H1 (cell line): ENCODE measurements around the gene EME2. TPM values are rescaled to one million over a fixed set of nuclear protein-coding genes. Genes with fewer than 3 reads are reported as not detected.

Source experiments
- TCF12 ChIP-seq: IDR thresholded peaks from 2 replicates; pipeline ENCODE4 v1.6.1; 2011; ENCODE audit warnings: low read depth, mild to moderate bottlenecking, low read length
- polyA plus RNA-seq, 7 experiments: library from polyadenylated mRNA; depleted of rRNA in 3 of 7; stranded (reverse) in 5 of 7; unstranded in 2 of 7; fragments of >200 nt in 5 of 7; fragments of 200-250 nt in 2 of 7; gene quantifications; 1 replicate in 5 of 7; 2 replicates in 1 of 7; 4 replicates in 1 of 7; pipeline versions ENCODE4 v1.2.1 to v1.2.3, GENCODE V29; 2011 to 2013; ENCODE audit warnings: missing spikeins in 2 of 7, mixed read lengths in 2 of 7
- total RNA-seq: library from RNA; stranded (reverse); fragmentation: NEBNext Ultra II Directional; extraction: Animal tissue kit (Norgen Biotek cat#: 25700); gene quantifications from 2 replicates; pipeline ENCODE4 v1.2.1, GENCODE V29; 2021
- TF ChIP-seq, protein P1 (sequence below): fragments of 300-600 bp; sonication (generic); IDR thresholded peaks from 2 replicates; pipeline ENCODE4 v1.7.1; 2012; ENCODE audit warnings: low read length, moderate library complexity, mild to moderate bottlenecking, inconsistent platforms; ENCODE audit not compliant: insufficient replicate concordance

EME2 gene
- total and polyA plus RNA-seq, 2 of the 8 experiments (the other 6 are each of a cell fraction or from before 2014, with no cell fraction given) = 13.1 to 19.7 TPM

DNA sequence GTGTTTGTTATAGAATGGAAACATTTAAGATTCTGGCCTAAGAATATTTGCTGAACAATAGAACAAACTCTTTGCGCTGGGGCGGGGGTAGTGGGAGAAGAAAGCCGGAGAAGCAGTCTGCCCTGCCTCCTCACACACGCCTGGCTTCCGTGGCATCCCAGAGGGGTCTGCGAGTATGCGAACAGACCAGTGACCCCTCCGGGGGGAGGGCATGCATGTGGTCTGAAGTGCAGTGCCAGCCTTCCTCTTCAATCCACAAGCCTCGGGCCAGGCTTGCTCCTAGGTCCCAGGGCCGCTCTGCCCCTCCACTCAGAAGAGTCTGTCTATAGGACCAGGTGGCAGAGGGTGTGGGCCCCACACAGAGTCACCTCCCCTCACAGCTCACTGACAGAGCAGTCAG is 35.0 kb downstream of the EME2 start (continued):
- TF ChIP-seq, protein P1, sequence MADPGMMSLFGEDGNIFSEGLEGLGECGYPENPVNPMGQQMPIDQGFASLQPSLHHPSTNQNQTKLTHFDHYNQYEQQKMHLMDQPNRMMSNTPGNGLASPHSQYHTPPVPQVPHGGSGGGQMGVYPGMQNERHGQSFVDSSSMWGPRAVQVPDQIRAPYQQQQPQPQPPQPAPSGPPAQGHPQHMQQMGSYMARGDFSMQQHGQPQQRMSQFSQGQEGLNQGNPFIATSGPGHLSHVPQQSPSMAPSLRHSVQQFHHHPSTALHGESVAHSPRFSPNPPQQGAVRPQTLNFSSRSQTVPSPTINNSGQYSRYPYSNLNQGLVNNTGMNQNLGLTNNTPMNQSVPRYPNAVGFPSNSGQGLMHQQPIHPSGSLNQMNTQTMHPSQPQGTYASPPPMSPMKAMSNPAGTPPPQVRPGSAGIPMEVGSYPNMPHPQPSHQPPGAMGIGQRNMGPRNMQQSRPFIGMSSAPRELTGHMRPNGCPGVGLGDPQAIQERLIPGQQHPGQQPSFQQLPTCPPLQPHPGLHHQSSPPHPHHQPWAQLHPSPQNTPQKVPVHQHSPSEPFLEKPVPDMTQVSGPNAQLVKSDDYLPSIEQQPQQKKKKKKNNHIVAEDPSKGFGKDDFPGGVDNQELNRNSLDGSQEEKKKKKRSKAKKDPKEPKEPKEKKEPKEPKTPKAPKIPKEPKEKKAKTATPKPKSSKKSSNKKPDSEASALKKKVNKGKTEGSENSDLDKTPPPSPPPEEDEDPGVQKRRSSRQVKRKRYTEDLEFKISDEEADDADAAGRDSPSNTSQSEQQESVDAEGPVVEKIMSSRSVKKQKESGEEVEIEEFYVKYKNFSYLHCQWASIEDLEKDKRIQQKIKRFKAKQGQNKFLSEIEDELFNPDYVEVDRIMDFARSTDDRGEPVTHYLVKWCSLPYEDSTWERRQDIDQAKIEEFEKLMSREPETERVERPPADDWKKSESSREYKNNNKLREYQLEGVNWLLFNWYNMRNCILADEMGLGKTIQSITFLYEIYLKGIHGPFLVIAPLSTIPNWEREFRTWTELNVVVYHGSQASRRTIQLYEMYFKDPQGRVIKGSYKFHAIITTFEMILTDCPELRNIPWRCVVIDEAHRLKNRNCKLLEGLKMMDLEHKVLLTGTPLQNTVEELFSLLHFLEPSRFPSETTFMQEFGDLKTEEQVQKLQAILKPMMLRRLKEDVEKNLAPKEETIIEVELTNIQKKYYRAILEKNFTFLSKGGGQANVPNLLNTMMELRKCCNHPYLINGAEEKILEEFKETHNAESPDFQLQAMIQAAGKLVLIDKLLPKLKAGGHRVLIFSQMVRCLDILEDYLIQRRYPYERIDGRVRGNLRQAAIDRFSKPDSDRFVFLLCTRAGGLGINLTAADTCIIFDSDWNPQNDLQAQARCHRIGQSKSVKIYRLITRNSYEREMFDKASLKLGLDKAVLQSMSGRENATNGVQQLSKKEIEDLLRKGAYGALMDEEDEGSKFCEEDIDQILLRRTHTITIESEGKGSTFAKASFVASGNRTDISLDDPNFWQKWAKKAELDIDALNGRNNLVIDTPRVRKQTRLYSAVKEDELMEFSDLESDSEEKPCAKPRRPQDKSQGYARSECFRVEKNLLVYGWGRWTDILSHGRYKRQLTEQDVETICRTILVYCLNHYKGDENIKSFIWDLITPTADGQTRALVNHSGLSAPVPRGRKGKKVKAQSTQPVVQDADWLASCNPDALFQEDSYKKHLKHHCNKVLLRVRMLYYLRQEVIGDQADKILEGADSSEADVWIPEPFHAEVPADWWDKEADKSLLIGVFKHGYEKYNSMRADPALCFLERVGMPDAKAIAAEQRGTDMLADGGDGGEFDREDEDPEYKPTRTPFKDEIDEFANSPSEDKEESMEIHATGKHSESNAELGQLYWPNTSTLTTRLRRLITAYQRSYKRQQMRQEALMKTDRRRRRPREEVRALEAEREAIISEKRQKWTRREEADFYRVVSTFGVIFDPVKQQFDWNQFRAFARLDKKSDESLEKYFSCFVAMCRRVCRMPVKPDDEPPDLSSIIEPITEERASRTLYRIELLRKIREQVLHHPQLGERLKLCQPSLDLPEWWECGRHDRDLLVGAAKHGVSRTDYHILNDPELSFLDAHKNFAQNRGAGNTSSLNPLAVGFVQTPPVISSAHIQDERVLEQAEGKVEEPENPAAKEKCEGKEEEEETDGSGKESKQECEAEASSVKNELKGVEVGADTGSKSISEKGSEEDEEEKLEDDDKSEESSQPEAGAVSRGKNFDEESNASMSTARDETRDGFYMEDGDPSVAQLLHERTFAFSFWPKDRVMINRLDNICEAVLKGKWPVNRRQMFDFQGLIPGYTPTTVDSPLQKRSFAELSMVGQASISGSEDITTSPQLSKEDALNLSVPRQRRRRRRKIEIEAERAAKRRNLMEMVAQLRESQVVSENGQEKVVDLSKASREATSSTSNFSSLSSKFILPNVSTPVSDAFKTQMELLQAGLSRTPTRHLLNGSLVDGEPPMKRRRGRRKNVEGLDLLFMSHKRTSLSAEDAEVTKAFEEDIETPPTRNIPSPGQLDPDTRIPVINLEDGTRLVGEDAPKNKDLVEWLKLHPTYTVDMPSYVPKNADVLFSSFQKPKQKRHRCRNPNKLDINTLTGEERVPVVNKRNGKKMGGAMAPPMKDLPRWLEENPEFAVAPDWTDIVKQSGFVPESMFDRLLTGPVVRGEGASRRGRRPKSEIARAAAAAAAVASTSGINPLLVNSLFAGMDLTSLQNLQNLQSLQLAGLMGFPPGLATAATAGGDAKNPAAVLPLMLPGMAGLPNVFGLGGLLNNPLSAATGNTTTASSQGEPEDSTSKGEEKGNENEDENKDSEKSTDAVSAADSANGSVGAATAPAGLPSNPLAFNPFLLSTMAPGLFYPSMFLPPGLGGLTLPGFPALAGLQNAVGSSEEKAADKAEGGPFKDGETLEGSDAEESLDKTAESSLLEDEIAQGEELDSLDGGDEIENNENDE = no peak
- no peak for TF ChIP-seq TCF12
